HG02763 (cell line): Measurements from ENCODE around the gene PDSS1.
"Not testable (repeated sequence)": the region's sequence is repeated elsewhere in the genome, so short reads cannot be mapped to it uniquely, and the experiment has no call there.

ENCODE experiments used
- ATAC-seq: cut with Tn5 transposase; IDR thresholded peaks from one replicate; pipeline ENCODE4 v1.9.1; 2021; ENCODE audit warnings: mild to moderate bottlenecking, moderate library complexity; ENCODE audit not compliant: unreplicated experiment

Gene PDSS1

DNA sequence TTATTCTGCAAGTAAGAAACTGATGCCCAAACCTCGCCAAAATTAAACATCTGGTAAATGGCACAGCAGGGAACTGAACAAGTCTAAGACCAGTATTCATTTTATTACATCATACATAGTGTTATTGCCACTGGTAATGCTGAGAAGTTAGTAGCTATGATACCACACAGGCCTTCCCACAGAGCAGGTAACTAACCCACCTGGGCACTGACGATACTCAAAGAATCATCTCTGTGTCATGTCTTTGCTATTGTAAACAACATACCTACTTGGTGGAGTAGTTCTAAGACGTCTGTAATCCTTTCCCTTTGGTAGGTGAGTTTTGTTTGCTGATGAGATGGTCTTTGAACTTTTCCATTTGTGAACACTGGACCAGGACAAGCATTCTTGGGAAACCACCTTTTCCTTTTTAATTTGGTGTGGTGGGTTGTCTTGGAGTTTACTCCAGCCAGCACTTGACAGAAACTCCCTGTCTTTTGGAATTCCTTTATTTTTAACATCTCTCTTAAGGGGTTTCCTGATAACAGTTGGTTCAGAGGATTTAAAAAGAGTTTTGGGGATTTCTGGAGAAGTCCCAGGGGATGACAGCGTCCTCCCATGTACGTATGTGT is 40.9 kb downstream of the PDSS1 start:
- no peak for ATAC-seq

DNA sequence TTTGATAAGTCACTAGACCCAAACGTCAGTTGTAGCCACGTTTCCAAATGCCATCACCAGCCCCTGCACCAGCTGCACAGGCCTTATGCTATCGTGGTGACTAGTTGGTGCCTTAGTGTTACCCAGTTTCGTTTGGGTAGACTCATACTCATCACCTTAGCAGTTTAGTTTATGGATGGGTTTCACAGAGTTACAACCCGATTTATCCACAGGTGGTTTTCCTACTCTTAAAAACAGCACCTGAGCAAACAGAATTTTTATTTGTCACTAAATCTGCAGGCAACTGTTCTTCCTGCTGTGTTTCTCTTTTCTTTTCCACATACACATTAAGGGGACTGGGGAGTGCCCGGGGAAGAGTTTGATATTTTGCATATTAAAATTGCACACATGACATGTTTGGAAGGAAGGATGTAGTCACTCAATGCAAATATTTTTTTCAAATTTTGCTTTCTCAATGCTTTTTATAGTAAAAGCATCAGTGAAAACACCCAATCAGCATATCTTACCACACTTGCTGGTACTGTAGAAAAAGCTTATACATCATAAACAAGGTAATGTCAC is 41.6 kb downstream of the PDSS1 start:
- peak; percentile 30 for ATAC-seq

DNA sequence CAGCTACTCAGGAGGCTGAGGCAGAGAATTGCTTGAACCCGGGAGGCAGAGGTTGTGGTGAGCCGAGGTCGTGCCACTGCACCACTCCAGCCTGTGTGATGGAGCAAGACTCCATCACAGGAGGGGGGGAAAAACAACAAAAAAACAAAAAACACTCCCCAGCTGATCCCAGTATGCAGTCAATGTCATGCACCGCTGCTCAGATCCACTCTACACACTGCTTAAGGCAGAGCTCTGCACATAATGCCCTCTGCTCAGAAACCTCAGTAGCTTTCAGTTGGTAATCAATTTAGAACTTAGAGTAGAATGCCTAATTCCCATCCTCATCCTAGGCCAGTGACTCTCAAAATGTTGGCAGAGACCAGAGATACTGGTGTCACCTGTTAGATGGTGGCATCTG is 43.9 kb downstream of the PDSS1 start:
- no peak for ATAC-seq

DNA sequence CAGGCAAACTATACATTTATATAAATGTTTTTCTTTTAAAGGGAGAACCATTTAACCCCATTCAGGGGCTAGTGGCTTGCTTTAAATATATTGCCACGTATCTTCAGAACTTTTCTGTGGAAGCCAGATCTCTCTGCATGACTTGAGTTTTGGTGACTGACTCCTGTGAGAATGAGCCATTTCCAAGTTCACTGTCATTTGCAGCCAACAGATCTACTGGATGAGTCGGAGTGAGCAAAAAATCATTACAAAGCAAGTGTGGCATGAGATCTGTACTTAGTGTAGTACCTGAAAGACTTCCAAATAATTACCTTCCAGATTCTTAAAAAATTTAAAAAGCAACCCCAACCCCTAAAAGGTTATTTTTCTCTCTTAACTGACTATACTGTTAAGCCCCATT is 45.6 kb downstream of the PDSS1 start:
- ATAC-seq, result no peak

DNA sequence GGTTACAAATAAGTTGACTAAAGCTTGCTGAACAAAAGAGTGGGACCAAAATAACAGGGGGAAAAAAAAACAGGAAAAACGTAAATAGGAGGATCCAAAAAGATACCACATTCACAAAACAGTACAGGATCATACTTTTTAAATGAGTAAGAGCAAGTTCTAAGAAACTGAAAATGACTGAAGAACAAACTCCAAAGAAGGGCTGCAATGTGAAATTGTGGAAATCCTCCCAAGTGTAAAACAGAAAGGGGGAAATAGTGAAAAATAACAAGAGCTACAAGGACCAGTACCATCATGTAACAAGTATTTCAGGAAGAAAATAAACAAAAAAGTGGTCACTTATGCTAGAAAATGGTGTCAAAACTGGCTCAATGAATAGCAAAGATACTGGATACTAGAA is 46.3 kb downstream of the PDSS1 start:
- ATAC-seq, result no peak

DNA sequence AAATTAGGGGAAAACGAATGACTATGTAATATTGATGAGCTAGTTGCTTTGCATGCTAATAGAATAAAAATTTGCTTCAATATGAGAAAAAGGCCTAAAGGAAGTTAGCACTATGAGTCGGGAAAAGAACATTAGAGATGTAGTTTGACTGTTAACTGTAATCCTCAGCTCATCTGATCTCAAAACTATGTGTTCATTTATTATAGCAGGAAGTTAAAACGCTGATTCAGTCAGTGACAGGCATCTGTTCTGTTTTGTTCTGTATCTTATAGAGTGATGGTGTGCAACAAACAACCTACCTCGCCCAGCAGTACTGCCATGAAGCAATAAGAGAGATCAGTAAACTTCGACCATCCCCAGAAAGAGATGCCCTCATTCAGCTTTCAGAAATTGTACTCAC is 48.6 kb downstream of the PDSS1 start:
- no peak for ATAC-seq

DNA sequence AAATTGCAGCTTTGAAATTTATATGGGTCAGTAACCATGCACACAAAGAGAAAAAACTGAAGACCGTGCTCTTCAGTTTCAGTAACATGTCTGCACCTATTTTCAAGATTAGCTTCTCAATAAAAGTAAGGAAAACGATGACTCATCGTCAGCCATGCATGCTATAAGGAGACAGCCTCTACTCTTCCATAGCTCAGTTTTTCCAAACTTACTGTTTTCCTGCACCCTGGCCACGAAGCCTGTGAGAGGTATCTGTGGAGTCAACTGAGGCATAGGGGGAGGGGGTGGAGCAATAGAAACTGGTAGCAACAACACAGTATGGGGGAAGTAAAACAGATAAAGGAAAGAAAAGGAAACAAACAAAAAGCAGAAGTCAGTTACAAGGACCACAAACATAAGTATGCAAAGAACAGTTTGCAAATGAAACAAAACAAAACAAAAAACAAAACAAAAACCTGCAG is 58.0 kb downstream of the PDSS1 start:
- peak; percentile 88 for ATAC-seq

DNA sequence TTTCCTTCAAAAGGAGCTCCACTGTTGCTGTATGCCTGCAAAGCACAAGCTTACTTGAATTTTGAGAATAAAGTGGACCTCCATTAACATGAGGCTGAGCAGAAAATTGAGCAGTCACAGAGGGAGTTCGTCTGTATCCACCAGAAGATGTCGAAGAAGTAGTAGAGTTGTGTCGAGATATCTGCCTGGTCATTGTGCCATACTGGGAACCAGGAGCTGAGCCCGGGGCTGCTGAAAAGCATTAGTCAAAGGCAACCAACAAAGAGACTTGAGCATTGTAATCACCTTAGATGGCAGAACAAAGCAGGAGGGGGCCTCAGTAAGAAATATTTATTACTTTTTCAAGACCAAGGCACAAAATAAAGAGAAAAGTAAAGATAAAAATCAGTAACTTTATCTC is 61.5 kb downstream of the PDSS1 start:
- ATAC-seq, result no peak

DNA sequence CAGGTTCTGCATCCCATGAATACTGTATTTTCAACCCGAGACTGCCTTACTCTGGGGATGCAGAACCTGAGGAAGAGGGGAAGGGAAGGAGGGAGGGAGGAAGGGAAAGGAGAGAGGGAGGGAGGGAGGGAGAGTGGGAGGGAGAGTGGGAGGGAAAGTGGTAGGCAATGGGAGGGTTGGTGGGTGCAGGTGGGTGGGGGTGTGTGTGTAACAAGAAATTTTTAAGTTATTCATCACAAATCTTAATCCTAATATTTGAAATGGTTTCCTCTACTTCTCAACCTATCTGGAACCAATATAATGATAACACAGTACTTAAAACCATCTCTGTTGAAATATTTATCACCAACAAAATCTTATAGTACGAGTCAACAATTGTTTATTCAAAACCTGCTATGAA is 68.0 kb downstream of the PDSS1 start:
- ATAC-seq, result no peak

DNA sequence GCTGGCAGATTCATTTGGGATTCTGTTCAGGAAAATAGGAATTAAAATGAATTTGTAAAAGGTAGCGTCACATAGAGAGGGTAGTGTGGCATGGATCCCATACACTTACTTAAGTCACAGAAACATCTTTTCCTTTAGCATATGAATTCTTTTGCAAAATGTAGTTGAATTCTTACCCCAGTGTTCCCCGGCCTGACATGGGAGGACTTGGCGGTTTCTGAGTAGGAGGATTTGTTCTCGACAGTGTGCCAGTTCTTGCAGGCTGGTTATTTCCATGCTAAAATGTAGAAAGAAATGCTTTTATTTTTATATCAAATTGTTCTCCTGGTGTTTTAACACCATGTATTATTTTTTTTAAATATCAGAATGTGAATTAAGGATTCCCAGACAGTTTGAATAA is 72.6 kb downstream of the PDSS1 start:
- no peak for ATAC-seq

DNA sequence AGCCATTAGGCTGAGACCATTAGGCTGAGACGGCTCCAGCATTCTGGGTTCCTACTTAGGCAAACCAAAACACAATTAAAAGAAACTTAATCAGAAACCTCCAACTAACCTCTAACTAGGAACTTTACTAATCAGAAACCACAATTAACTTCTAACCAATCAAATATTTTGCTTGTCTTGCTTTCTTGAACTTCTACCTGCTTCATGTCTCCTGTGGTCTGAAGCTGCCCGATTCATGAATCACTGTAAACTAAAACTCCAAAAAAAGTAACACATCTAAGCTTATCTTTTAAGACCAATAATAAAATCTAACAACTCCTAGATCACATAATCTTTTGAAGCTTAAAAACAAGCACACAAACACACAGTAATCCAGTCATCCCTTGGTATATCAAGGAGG is 76.1 kb downstream of the PDSS1 start:
- no peak for ATAC-seq

DNA sequence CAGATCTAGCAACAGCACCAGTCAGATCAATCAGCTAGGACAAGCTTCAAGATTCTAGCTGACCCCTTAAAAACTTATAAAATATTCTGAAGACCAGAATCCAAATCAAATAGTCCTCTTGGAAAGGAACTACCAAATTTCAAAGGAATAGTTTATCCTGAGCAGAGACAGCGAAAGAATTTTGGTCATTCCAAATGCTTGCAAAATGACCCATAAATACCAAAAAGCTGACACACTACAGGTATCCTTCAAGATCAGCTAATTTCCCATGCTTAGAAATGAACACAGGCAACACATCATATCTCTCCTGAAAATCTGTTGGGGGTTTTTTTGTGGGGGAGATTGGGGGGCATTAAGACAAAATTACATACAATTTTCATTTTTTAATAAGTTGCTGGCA is 78.8 kb downstream of the PDSS1 start:
- ATAC-seq, result no peak

DNA sequence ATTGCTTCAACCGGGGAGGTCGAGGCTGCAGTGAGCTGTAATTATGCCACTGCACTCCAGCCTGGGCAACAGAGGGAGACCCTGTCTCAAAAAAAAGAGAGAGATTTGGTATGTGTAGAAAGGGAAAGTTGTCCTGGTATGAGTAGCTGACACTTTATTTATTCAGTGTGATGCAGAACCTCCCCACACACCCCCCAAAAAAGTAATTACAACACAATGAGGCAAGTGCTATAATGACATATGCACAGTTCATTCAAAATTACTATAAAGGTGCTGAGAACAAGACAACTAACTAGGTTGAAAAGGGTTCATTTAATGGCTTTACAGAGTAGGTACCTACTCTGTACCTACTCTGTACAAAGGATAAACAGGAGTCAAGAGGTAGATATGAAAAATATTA is 80.2 kb downstream of the PDSS1 start:
- ATAC-seq, result no peak

DNA sequence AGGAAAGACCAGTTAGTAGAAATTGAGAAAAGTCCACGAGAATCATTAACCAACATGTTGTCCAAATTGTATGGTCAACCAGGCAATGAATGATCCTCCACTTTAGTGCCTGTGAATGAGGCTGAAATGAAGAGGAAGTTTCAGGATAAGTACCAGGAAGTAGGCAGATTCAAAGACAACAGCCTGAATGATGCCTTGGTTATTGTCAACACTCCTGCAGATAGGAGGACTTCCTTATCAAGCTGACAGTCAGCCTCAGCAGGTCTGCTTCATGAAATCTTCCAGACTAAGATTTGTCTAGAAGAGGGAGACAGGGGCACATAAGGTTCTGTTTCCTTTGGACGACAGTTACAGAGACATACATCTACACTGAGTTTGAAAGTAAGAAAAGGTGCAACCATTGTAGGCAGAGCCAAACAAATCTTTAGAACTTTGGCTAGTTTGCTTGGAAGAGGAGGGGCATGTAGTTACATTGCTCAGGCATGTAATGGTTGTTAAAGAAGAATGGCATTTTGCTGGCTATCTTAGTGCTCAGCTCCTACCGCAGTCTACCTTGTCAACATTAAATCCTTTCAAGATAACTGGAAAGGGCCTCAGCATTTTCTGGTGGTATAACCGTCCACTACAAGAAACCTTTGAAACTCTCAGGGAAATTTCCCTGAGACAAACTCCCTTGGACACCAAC is 81.8 kb downstream of the PDSS1 start:
- ATAC-seq, result no peak

DNA sequence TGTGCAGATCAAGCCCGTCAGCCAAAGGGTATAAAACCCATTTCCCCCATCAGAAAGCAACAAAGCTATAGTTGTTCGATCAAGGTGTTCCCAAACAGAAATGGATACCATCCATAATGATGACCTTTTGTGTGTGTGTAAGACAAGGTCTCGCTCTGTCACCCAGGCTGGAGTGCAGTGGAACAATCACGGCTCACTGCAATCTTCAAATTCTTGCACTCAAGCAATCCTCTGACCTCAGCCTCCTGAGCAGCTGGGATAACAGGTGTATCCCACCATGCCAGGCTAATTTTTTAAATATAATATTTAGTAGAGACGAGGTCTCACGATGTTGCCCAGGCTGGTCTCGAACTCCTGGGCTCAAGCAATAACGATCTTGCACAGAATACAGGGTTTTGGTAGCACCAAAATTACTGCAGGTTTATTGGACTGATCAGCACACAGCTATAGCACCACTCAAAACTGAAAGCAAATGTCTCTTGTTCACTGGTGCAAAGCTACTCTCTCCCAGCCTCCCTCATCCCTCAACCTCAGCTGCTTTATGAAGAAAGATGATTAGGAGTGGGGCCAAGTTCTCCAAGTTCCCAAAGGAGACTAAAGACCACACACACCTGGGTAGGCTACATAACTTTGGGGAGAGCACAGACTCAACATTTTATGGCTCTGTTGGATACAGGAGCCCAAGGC is 82.7 kb downstream of the PDSS1 start:
- no peak for ATAC-seq

DNA sequence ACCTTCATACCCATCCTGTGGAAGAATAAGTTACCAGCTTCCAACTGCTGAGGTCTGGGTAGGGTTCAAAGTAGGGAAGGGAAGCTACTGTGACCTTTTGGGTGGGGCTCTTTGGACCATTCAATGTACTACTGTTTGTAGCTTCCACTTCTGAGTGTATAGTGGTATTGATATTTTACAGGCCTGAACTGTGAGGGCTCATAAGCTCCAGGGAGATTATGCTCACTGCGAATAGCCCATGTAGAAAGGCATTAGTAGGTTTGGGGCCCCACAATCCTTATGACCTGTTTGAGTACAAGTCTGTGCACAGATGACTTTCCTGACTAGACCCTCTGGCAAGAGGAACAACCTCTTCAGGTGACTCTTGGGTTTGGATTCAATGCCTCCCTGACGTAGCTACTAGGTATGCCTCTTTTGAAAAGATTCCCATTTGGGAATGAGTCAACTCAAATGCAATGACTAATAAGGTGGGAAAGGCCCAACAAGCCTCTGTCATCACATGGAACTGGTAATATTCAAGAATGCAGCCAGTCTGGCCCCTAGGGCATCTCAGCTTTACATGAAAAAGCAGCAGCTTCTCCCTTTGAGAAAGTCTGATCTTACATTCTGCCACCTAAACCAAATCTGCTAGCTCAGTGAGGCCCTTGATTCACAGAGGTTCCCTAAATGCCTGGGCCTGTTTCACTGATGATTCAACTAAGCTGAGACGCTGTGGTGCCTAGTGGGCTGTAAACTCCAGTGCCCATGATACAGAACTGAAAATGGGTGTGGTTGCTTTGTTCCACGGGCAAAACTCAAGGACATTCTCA is 83.5 kb downstream of the PDSS1 start:
- ATAC-seq, result no peak

DNA sequence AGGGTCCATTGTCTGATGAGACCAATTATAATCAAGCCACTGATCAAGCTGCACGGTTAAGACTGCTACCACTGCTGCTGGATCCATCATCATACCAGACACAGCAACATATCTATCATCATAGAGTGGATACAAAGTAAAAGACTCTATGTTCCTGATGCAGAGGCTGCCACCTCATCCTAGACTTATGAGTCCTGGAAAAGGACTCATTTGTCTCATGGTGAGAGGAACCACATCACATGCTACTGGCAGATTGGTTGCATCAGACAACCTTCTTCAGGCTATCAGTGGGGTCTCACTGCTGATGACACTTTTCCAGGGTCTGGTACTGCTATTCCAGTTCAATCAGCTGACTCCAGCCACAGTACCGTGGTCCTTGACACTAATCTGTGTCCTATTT is 84.3 kb downstream of the PDSS1 start:
- no peak for ATAC-seq

DNA sequence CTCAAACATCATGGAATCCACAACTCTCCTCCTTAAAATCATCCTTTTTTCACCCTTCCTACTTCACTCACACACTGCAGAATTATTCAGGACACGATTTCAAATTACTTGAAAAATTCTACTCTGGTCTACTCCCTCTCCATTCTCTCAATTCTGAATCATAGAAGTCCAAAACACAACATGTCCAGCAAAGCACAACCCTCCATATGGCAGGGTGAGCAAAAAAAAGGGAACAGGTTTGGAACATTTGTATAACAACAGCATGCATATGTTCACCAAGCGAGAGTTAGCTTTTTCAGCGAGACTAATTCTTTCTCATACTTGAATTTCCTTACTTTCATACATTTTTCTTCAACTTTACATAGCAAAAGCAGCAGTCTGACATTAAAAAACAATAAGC is 89.9 kb downstream of the PDSS1 start:
- ATAC-seq, result no peak

DNA sequence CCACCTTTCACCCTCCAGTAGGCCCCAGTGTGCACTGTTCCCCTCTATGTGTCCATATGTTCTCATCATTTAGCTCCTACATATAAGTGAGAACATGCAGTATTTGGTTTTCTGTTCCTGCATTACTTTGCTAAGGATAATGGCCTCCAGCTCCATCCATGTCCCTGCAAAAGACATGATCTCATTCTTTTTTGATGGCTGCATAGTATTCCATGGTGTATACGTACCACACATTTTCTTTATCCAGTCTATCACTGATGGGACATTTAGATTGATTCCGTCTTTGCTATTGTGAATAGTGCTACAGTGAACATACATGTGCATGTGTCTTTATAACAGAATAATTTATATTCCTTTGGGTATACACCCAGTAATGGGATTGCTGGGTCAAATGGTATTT is 92.3 kb downstream of the PDSS1 start:
- not testable (repeated sequence) for ATAC-seq

DNA sequence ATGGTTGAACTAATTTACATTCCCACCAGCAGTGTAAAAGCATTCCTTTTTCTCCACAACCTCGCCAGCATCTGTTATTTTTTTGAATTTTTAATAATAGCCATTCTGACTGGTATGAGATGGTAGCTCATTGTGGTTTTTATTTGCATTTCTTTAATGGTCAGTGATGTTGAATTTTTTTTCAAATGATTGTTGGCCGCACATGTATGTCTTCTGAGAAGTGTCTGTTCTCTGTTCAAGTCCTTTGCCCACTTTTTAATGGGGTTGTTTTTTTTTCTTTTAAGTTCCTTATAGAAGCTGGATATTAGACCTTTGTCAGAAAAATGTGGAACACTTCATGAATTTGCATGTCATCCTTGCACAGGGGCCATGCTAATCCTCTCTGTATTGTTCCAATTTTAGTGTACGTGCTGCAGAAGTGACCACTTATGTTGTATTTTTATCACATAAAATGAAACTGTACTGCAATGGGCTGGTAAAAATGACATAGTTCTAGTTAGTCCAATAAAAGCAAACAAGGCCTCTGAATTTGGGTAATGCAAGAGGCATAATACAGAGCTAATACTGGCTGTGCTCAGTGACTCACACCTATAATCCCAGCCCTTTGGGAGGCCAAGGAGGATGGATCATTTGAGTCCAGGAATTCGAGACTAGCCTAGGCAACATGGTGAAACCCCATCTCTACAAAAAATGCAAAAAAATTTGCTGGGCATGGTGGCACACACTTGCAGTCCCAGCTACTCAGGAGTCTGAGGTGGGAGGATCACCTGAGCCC is 92.9 kb downstream of the PDSS1 start:
- no peak for ATAC-seq
